Measurements from ENCODE around the gene ROPN1. TPM values are rescaled to one million over a fixed set of nuclear protein-coding genes. Genes with fewer than 3 reads are reported as not detected.

ROPN1 gene
- total and polyA plus RNA-seq, 2 donors (not counting 1 experiment from before 2014, with no cell fraction given), result not detected

DNA sequence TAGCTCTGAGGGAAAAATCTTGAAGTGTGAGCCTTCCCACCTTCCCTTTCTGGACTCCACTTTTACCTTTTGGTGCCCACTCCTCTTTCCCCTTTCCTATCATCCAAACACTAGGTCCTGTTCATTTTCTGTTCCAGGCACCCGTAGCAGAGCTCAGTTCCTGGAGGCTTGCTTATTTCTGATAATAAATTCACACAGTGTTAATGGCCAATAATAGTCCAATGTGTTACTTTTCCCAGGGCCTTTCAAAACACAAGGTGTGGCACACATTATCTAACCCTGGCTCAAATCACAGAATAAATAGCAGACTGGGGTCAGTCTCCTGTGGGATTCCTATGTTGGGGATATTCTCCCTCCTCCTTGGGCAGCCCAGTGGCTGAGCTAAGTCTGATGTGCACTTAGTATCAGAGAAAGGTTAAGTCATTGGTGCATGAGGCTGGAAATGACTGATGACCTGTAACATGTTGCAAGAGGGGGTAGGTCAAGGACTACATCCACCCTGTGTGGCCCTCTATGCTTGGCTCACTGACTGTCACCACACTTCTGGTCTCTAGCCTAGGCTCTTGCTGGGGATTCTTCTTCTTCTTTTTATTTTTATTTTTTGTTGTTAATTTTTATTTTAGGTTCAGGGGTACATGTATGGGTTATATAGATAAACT lies 43.7 kb upstream of the ROPN1 start:
- H4K20me1 ChIP-seq (ENCODE audit: control insufficient read depth, extremely low read depth, insufficient read depth, low read length), result no peaks in the 10 kb centered on the region
- peaks cover 20% of the 10 kb centered on the region for H3K27me3 ChIP-seq (ENCODE audit: control insufficient read depth, insufficient read depth, low read length)
- H3K9ac ChIP-seq (ENCODE audit: insufficient read depth, low read length), result no peak overlapping the region
- no peak overlapping the region for H3K4me2 ChIP-seq (ENCODE audit: extremely low read depth, insufficient read depth, low read length)
- no peak for TF ChIP-seq EZH2 (IDR thresholded peaks at IDR 0.05; ENCODE audit: low read length, missing control alignments)
- TF ChIP-seq, protein P1, sequence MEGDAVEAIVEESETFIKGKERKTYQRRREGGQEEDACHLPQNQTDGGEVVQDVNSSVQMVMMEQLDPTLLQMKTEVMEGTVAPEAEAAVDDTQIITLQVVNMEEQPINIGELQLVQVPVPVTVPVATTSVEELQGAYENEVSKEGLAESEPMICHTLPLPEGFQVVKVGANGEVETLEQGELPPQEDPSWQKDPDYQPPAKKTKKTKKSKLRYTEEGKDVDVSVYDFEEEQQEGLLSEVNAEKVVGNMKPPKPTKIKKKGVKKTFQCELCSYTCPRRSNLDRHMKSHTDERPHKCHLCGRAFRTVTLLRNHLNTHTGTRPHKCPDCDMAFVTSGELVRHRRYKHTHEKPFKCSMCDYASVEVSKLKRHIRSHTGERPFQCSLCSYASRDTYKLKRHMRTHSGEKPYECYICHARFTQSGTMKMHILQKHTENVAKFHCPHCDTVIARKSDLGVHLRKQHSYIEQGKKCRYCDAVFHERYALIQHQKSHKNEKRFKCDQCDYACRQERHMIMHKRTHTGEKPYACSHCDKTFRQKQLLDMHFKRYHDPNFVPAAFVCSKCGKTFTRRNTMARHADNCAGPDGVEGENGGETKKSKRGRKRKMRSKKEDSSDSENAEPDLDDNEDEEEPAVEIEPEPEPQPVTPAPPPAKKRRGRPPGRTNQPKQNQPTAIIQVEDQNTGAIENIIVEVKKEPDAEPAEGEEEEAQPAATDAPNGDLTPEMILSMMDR (conservative IDR thresholded peaks at IDR 0.05 in 1 of 2, IDR thresholded peaks at IDR 0.05 in 1 of 2; ENCODE audit: low read depth in 1 of 2, low read length in 2 of 2), result no peak
- H3K27ac ChIP-seq (ENCODE audit: insufficient read depth, low read length), result no peak overlapping the region
- H3K4me3 ChIP-seq (replicated peaks in 1 of 4; ENCODE audit: control extremely low read depth in 1 of 4, insufficient read depth in 1 of 4, low read depth in 3 of 4, low read length in 4 of 4), result no peak overlapping the region
- peaks cover 3% of the 10 kb centered on the region for H3K4me1 ChIP-seq (ENCODE audit: control insufficient read depth, extremely low read depth, insufficient read depth, low read length)
- H2AFZ ChIP-seq (ENCODE audit: low read length), result no peak overlapping the region
- DNase-seq (ENCODE audit: low read depth in 2 of 2), result no peak
- H3K36me3 ChIP-seq (ENCODE audit: control insufficient read depth, insufficient read depth, low read length), result no peaks in the 10 kb centered on the region
- H3K79me2 ChIP-seq (ENCODE audit: control insufficient read depth, insufficient read depth, low read length), result no peaks in the 10 kb centered on the region
- no peaks in the 10 kb centered on the region for H3K9me3 ChIP-seq (ENCODE audit: control insufficient read depth, insufficient read depth, low read depth, low read length)

DNA sequence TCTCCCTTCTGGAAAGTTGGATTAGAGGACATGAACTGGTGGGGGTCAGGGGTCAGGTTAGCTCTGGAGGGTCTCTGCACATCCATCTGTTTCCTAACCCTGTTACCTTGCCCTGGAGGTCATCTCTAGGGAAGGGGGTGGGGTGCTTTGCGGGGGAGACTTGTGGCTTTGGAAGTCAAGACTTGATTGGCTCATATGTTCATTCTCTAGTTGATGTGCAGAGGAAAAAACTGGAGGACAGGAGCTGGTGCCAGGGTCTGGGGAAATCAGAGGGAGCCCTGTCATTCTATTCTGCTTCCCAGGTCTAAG lies 42.9 kb upstream of the ROPN1 start:
- H3K9me3 ChIP-seq (ENCODE audit: control insufficient read depth, insufficient read depth, low read depth, low read length), result no peaks in the 10 kb centered on the region
- no peak for DNase-seq (ENCODE audit: low read depth in 2 of 2)
- H3K4me1 ChIP-seq (ENCODE audit: control insufficient read depth, extremely low read depth, insufficient read depth, low read length), result peaks cover 3% of the 10 kb centered on the region
- peaks cover 20% of the 10 kb centered on the region for H3K27me3 ChIP-seq (ENCODE audit: control insufficient read depth, insufficient read depth, low read length)
- H3K9ac ChIP-seq (ENCODE audit: insufficient read depth, low read length), result no peak overlapping the region
- H3K4me3 ChIP-seq (replicated peaks in 1 of 4; ENCODE audit: control extremely low read depth in 1 of 4, insufficient read depth in 1 of 4, low read depth in 3 of 4, low read length in 4 of 4), result peak overlapping the region in 2 of 4 experiments; percentile 4 to 44
- no peaks in the 10 kb centered on the region for H4K20me1 ChIP-seq (ENCODE audit: control insufficient read depth, extremely low read depth, insufficient read depth, low read length)
- no peak overlapping the region for H2AFZ ChIP-seq (ENCODE audit: low read length)
- no peak overlapping the region for H3K4me2 ChIP-seq (ENCODE audit: extremely low read depth, insufficient read depth, low read length)
- H3K27ac ChIP-seq (ENCODE audit: insufficient read depth, low read length), result no peak overlapping the region
- no peaks in the 10 kb centered on the region for H3K79me2 ChIP-seq (ENCODE audit: control insufficient read depth, insufficient read depth, low read length)
- no peaks in the 10 kb centered on the region for H3K36me3 ChIP-seq (ENCODE audit: control insufficient read depth, insufficient read depth, low read length)
- TF ChIP-seq, protein P1 (conservative IDR thresholded peaks at IDR 0.05 in 1 of 2, IDR thresholded peaks at IDR 0.05 in 1 of 2; ENCODE audit: low read depth in 1 of 2, low read length in 2 of 2), result no peak
- TF ChIP-seq EZH2 (IDR thresholded peaks at IDR 0.05; ENCODE audit: low read length, missing control alignments), result no peak

DNA sequence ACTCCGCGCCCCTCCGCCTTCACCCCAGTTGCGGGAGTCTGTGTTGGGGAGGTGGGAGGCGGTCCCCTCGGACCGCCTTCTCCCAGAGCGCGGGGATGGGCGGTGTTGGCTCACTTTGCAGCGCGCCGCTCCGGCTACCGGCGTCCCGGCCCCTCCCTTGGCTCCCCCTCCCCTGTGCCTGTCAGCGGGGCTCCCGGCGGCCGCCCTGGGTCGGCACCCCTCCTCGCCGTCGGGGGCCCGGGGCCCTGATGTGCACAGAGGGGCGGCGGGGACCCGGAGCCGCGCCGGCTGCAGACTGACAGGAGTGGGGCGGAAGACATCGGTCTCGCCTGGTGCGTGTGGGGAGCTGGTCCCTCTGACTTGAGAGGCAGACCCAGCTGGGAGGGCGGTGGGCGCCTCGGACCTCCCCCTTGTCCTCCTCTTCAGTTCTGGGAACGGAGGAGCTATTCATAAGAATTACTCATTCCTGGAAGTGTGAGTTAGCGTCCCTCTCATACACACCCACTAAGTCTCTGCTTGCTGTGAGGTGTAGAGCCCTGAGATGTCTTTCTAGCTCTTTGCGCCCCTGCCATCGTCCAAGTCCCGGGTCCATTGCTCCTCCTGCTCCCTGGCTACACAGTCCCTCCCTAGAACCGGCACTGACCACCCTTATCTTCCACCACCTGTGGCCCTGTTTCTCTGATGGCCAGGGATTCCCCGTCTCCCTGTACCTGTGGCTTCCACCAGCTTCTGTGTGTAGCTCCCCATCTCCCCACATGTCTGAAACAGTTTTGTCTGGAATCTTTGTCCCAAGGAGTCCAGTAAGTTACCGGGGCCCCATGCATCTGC lies 42.3 kb upstream of the ROPN1 start:
- H3K9ac ChIP-seq (ENCODE audit: insufficient read depth, low read length), result no peak overlapping the region
- peaks cover 3% of the 10 kb centered on the region for H3K4me1 ChIP-seq (ENCODE audit: control insufficient read depth, extremely low read depth, insufficient read depth, low read length)
- no peak overlapping the region for H2AFZ ChIP-seq (ENCODE audit: low read length)
- no peaks in the 10 kb centered on the region for H3K9me3 ChIP-seq (ENCODE audit: control insufficient read depth, insufficient read depth, low read depth, low read length)
- peak in 1 of 2 donors; percentile 69 for DNase-seq (ENCODE audit: low read depth in 2 of 2)
- no peaks in the 10 kb centered on the region for H4K20me1 ChIP-seq (ENCODE audit: control insufficient read depth, extremely low read depth, insufficient read depth, low read length)
- peak overlapping the region; percentile 73 for H3K4me2 ChIP-seq (ENCODE audit: extremely low read depth, insufficient read depth, low read length)
- H3K4me3 ChIP-seq (replicated peaks in 1 of 4; ENCODE audit: control extremely low read depth in 1 of 4, insufficient read depth in 1 of 4, low read depth in 3 of 4, low read length in 4 of 4), result peak overlapping the region; percentile 44 to 65 (median 62)
- no peaks in the 10 kb centered on the region for H3K79me2 ChIP-seq (ENCODE audit: control insufficient read depth, insufficient read depth, low read length)
- H3K27ac ChIP-seq (ENCODE audit: insufficient read depth, low read length), result no peak overlapping the region
- peaks cover 20% of the 10 kb centered on the region for H3K27me3 ChIP-seq (ENCODE audit: control insufficient read depth, insufficient read depth, low read length)
- H3K36me3 ChIP-seq (ENCODE audit: control insufficient read depth, insufficient read depth, low read length), result no peaks in the 10 kb centered on the region
- peak; percentile 90 for TF ChIP-seq EZH2 (IDR thresholded peaks at IDR 0.05; ENCODE audit: low read length, missing control alignments)
- TF ChIP-seq, protein P1 (conservative IDR thresholded peaks at IDR 0.05 in 1 of 2, IDR thresholded peaks at IDR 0.05 in 1 of 2; ENCODE audit: low read depth in 1 of 2, low read length in 2 of 2), result no peak
